Fibroblast of pulmonary artery (primary cell): ENCODE results near the gene TLE4.

Experiments used
- DNase-seq: peaks from one replicate; pipeline ENCODE4 v3.0.0-alpha.2; 2010; ENCODE audit warnings: low read depth
- H3K4me3 ChIP-seq: replicated peaks from 2 replicates; pipeline ENCODE4 v1.5.1; 2011; ENCODE audit warnings: low read depth, mild to moderate bottlenecking, control low read depth, low read length, moderate library complexity
- TF ChIP-seq, protein P1 (sequence below): IDR thresholded peaks from 2 replicates; pipeline ENCODE4 v1.5.1; 2011; ENCODE audit warnings: mild to moderate bottlenecking, control low read depth, low read length, inconsistent platforms; ENCODE audit errors: missing control alignments

TLE4 gene

DNA sequence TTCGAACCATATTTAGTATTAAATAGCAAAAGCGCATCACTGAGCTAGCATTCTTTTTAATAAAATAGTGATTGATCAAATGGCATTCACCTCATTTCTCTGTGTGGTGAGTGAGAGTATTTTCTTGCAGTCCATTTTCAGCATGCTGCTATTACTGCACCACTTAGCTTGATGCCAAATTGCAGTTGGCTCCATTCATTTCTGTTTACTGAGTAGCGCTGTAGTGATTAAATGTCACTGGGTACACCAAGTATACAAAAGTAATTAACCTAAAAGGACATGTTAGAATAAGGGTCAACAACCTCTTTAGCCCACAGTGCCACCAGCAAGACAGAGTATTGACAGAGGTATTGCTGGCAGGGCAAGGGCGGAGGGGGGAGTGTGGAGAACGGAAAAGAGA lies 122.0 kb downstream of the TLE4 start:
- TF ChIP-seq, protein P1, sequence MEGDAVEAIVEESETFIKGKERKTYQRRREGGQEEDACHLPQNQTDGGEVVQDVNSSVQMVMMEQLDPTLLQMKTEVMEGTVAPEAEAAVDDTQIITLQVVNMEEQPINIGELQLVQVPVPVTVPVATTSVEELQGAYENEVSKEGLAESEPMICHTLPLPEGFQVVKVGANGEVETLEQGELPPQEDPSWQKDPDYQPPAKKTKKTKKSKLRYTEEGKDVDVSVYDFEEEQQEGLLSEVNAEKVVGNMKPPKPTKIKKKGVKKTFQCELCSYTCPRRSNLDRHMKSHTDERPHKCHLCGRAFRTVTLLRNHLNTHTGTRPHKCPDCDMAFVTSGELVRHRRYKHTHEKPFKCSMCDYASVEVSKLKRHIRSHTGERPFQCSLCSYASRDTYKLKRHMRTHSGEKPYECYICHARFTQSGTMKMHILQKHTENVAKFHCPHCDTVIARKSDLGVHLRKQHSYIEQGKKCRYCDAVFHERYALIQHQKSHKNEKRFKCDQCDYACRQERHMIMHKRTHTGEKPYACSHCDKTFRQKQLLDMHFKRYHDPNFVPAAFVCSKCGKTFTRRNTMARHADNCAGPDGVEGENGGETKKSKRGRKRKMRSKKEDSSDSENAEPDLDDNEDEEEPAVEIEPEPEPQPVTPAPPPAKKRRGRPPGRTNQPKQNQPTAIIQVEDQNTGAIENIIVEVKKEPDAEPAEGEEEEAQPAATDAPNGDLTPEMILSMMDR = no peak
- no peak for DNase-seq

DNA sequence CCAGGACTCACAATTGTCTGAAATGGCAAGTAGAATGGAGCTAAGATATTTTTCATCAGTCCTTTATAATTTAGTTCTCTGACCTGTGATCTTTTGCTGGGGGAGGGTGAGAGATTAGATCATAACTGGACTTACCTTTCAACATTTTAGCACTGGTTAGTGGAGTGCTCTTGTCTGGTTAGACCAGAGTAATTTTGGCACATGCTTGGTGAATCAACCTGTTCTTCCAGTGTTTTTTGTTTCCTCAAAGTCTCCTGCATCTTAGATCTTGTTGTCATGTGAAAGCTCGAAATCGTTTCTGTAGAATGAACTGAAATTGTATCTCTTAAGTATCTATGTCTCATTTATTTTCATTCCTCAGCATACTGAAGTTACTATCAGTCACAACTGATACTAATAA lies 122.4 kb downstream of the TLE4 start:
- H3K4me3 ChIP-seq = no peak overlapping the region
- TF ChIP-seq, protein P1 = no peak
- DNase-seq = no peak

More for the DNA sequence above, 122.0 kb downstream of the TLE4 start:
- no peak overlapping the region for H3K4me3 ChIP-seq

DNA sequence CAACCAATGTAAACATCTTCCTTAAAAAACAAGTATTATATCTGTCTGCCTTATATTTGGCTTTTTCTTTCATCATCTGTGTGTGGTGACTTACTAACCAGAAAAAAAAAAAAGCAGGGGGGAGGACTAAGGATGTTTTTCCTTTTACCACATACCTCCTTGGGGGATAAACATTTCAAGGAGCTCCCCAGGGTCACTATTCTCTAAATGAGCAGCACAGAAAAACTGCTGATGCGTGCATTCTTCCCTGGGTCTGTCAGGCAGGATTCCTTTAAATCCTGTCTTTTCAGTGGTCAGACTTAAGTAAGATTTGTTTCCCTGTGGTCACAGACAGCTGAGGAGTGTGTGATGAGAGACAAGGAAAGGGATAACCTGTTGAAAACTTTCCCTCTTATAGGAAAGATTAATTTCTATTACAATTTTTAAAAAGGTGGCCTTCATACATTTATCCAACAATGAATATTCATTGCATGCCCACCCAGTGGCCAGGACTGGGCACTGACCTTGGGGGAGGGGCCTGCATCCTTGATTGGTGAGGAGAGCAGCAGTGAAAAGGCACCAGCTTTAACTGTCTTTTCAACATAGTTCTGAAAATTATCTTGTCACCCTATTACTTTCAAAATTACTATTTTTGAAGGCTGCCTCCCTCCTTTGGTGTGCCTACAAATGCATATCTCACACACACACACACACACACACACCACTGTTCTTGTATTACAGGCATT lies 123.1 kb downstream of the TLE4 start:
- TF ChIP-seq, protein P1 = no peak
- DNase-seq = peak; percentile 47
- no peak overlapping the region for H3K4me3 ChIP-seq

DNA sequence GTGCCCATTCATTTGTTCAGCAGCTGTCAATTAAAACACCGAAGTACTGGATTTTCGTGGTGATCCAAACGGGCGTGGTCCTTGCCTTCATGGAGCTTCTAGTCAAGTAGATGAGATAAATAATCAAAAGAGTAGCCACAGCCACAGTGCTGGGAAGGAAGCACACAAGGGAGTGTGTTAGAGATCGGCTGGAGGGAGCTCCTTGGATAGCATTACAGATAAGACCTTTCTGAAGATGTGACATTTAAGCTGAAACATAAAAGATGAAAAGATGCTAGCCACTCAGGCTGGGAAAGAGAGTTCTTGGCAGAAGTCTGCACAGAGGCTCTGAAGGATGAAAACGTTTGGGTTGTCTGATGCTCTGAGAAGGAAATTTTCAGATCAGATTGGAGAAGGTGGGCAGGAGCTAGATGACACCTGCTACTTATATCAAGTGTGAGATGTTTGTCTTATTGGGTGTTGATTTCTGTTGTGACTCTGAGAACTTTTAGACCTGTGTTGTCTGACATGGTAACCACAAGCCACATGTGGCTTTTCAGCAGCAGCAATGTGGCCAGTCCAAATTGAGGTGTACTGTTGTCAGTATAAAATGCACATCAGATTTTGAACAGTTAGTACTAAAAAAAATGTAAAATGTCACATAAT lies 123.9 kb downstream of the TLE4 start:
- TF ChIP-seq, protein P1 = no peak
- DNase-seq = no peak
- no peak overlapping the region for H3K4me3 ChIP-seq

DNA sequence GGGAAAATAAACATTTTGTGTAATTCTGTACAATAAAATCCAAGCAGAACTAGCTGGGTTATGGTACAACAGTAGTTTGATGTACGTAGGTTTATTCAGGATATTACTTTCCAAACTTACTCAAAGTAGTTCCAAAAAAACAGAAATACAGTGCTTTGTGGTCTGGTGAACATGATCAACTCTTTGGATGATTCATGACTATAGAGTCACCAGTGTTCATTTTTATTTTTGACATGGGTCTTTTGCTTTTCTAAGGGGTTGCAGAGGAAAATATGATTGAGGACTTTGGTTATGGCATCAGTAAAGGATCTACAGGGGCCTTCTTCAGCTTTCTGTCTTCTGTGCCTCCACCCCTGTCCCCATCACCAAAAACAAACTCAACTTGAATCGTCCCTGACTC lies 127.2 kb downstream of the TLE4 start:
- TF ChIP-seq, protein P1 = no peak
- H3K4me3 ChIP-seq = no peak overlapping the region
- DNase-seq = no peak

DNA sequence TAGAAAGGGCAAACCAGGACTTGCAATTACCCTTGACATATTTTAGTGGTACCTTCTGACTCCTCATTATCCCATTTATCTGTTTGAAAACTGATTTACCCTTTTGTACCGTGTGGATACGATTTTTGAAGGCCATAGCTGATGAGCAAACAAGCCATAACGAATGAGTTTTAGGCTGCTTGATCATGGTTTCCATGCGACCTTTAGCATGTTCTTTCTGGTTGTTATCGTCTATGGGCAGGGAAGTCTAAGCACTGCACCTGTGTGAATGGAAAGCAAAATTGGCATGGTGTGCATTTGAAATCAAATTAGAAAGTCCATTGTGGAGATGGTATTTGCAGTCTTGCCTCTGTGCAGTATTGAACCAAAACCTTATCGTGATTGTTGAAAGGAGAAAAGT lies 127.7 kb downstream of the TLE4 start:
- H3K4me3 ChIP-seq = no peak overlapping the region
- TF ChIP-seq, protein P1 = no peak
- no peak for DNase-seq
